ENCODE data around the gene MNX1. TPM values are rescaled to one million over a fixed set of nuclear protein-coding genes. Genes with fewer than 3 reads are reported as not detected.

Gene MNX1
- total RNA-seq, 1 experiment from 2014 or later, result 2.6 TPM

DNA sequence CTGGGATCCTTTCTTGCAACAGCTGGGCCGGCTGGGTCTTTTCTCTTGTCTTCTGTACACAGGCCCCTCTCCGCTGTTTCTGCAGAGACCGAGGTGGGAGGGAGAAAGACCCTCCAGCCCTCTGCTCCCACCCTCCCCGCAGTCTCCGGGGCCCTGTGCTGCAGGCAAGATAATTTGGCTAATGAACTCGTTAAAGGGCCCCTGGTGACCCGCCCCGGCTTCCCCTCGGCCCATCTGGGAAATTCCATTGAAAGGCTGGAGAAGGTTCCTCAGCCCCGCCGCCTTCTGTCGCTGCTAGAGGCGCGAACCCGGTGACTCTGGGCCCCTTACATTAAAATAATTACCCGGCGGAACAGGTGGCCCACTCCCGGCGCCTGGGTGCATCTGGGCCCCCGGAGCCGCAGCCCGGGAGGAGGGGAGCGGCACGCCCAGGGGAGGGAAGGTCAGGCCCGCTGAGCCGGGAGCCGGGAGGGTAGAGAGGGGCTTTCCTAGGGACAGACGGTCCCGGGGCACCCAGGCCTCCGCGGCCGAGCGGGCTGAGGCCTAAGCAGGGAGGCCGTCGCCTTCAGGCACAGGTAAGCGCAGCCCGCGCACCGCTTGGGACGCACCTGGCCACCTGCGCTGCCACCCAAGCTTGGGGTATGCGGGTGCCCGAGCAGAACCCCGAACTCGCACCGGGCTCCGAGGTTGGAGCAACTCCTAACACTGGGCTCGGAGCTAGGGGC lies 7.3 kb upstream of the MNX1 start:
- POLR2A ChIA-PET (ENCODE audit: unreplicated experiment), result no interaction called here
- intact Hi-C loops (cut with micrococcal nuclease), result no loop called here

DNA sequence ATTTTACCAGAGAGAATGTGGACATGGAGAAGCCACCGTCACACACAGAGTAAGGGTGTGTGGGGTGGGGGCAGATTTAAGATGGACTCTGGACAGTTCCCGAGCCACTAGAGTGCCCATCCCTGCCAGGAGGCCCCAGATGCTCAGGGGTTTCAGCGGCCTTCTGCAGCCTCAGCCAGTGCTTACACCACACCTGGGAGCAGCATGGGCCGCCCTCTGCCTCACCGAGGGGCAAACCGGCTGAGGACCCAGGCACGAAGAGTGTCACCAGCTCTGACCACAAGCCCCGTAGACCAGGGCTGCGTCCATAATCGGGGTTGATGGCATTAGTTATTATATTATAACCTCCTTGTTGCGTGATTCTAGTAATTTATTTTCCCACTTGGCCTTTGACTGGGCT lies 6.7 kb upstream of the MNX1 start:
- ATAC-seq (no peak), DNase-seq (no peak)
- ChIA-PET POLR2A (ENCODE audit: unreplicated experiment) (no interaction called here), CTCF (no interaction called here)
- Histone ChIP-seq H3K9ac (ENCODE audit: low read length) (no peak overlapping the region), H3K9me2 (replicated peaks; ENCODE audit: low read length) (no peaks in the 10 kb centered on the region), H3K4me1 (ENCODE audit: insufficient read depth, low read length) (peaks cover under 1% of the 10 kb centered on the region; the same call in 1 of the 2 replicates), H3F3A (ENCODE audit: low read length, unreplicated experiment) (no peaks in the 10 kb centered on the region), H3K4me2 (ENCODE audit: low read length) (no peak overlapping the region), H4K20me1 (ENCODE audit: low read length) (no peaks in the 10 kb centered on the region), H3K79me2 (ENCODE audit: low read length) (no peaks in the 10 kb centered on the region), H2AFZ (ENCODE audit: low read length) (no peak overlapping the region), H3K4me3 (ENCODE audit: low read length) (no peak overlapping the region), H3K9me3 (ENCODE audit: low read length) (no peaks in the 10 kb centered on the region), H3K36me3 (ENCODE audit: low read depth, low read length) (no peaks in the 10 kb centered on the region), H3K27ac (ENCODE audit: low read length) (no peak overlapping the region), H3K27me3 (ENCODE audit: low read length) (peaks cover 56% of the 10 kb centered on the region)
- intact Hi-C loops (cut with micrococcal nuclease), result no loop called here
- TF ChIP-seq EZH2 (IDR thresholded peaks at IDR 0.05; ENCODE audit: low read length, unreplicated experiment) (no peak), EZH2phosphoT487 (IDR thresholded peaks at IDR 0.05; ENCODE audit: borderline replicate concordance, low read length) (no peak)
- TF ChIP-seq, protein P1, sequence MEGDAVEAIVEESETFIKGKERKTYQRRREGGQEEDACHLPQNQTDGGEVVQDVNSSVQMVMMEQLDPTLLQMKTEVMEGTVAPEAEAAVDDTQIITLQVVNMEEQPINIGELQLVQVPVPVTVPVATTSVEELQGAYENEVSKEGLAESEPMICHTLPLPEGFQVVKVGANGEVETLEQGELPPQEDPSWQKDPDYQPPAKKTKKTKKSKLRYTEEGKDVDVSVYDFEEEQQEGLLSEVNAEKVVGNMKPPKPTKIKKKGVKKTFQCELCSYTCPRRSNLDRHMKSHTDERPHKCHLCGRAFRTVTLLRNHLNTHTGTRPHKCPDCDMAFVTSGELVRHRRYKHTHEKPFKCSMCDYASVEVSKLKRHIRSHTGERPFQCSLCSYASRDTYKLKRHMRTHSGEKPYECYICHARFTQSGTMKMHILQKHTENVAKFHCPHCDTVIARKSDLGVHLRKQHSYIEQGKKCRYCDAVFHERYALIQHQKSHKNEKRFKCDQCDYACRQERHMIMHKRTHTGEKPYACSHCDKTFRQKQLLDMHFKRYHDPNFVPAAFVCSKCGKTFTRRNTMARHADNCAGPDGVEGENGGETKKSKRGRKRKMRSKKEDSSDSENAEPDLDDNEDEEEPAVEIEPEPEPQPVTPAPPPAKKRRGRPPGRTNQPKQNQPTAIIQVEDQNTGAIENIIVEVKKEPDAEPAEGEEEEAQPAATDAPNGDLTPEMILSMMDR (conservative IDR thresholded peaks at IDR 0.05; ENCODE audit: low read depth, low read length), result no peak
- BruUV-seq (replicated peaks), result no TSS peak

More for the DNA sequence above, 7.3 kb upstream of the MNX1 start:
- Histone ChIP-seq H4K20me1 (ENCODE audit: low read length) (no peaks in the 10 kb centered on the region), H3K4me2 (ENCODE audit: low read length) (no peak overlapping the region), H3K9me3 (ENCODE audit: low read length) (no peaks in the 10 kb centered on the region), H3K4me3 (ENCODE audit: low read length) (no peak overlapping the region), H3F3A (ENCODE audit: low read length, unreplicated experiment) (no peaks in the 10 kb centered on the region), H3K27me3 (ENCODE audit: low read length) (peaks cover 60% of the 10 kb centered on the region), H3K9me2 (replicated peaks; ENCODE audit: low read length) (no peaks in the 10 kb centered on the region), H3K36me3 (ENCODE audit: low read depth, low read length) (no peaks in the 10 kb centered on the region), H3K27ac (ENCODE audit: low read length) (no peak overlapping the region), H2AFZ (ENCODE audit: low read length) (no peak overlapping the region), H3K9ac (ENCODE audit: low read length) (no peak overlapping the region), H3K4me1 (ENCODE audit: insufficient read depth, low read length) (no peaks in the 10 kb centered on the region), H3K79me2 (ENCODE audit: low read length) (no peaks in the 10 kb centered on the region)
- CTCF ChIA-PET, result no interaction called here
- ATAC-seq, result no peak
- TF ChIP-seq EZH2 (IDR thresholded peaks at IDR 0.05; ENCODE audit: low read length, unreplicated experiment), result no peak
- no peak for TF ChIP-seq EZH2phosphoT487 (IDR thresholded peaks at IDR 0.05; ENCODE audit: borderline replicate concordance, low read length)
- TF ChIP-seq, protein P1 (conservative IDR thresholded peaks at IDR 0.05; ENCODE audit: low read depth, low read length), result no peak
- BruUV-seq (replicated peaks), result no TSS peak
- no peak for DNase-seq

DNA sequence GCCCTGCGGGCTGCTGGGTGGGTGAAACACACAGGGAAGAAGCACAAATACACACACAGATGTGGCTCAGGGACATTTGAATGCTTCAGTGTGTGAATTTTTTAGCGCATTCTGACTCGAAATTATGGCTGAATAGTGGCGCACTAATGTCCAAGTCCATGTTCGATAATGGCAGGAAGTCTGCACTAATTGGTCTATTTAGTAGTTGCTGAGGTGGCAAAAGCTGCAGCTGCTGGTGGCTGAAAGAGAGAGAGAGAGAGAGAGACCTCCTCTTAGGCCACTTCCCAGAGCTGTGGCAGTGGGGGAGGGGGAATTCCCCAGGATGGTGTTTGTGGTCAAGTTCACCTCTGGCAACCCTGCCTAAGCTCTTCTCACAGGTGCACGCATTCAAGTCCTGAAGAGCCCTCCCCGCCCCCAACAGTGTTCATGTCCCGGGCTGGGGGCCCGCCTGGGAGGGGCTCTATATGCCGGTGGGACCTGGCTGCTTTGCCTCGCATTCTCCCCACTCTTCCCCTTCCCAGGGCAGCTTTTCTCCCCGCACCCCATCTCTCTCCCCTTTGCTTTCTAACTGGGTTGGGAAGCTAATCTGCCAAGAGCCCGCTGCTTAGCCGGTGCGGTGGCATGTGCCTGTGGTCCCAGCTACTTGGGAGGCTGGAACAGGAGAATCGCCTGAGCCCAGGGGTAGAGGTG lies 6.0 kb upstream of the MNX1 start:
- no peak for DNase-seq
- ChIA-PET CTCF (no interaction called here), POLR2A (ENCODE audit: unreplicated experiment) (no interaction called here)
- Histone ChIP-seq H3K9me2 (replicated peaks; ENCODE audit: low read length) (no peaks in the 10 kb centered on the region), H4K20me1 (ENCODE audit: low read length) (no peaks in the 10 kb centered on the region), H3F3A (ENCODE audit: low read length, unreplicated experiment) (no peaks in the 10 kb centered on the region), H3K27me3 (ENCODE audit: low read length) (peaks cover 56% of the 10 kb centered on the region), H3K4me1 (ENCODE audit: insufficient read depth, low read length) (peaks cover 7% of the 10 kb centered on the region), H3K36me3 (ENCODE audit: low read depth, low read length) (no peaks in the 10 kb centered on the region), H3K9ac (ENCODE audit: low read length) (no peak overlapping the region), H3K4me3 (ENCODE audit: low read length) (no peak overlapping the region), H3K9me3 (ENCODE audit: low read length) (no peaks in the 10 kb centered on the region), H3K27ac (ENCODE audit: low read length) (no peak overlapping the region), H3K79me2 (ENCODE audit: low read length) (no peaks in the 10 kb centered on the region), H2AFZ (ENCODE audit: low read length) (no peak overlapping the region), H3K4me2 (ENCODE audit: low read length) (no peak overlapping the region)
- no peak for ATAC-seq
- no peak for TF ChIP-seq EZH2phosphoT487 (IDR thresholded peaks at IDR 0.05; ENCODE audit: borderline replicate concordance, low read length)
- TF ChIP-seq EZH2 (IDR thresholded peaks at IDR 0.05; ENCODE audit: low read length, unreplicated experiment), result no peak
- TF ChIP-seq, protein P1 (conservative IDR thresholded peaks at IDR 0.05; ENCODE audit: low read depth, low read length), result no peak
- no TSS peak for BruUV-seq (replicated peaks)
- intact Hi-C loops (cut with micrococcal nuclease), result no loop called here

Data from PC-3 (cell line).